Epidermal melanocyte (primary cell): ENCODE results near the gene PKP4.

Experiments used
- DNase-seq: peaks from one replicate; pipeline ENCODE4 v3.0.0; 2011; ENCODE audit warnings: low spot score; ENCODE audit not compliant: insufficient read length

Gene PKP4

DNA sequence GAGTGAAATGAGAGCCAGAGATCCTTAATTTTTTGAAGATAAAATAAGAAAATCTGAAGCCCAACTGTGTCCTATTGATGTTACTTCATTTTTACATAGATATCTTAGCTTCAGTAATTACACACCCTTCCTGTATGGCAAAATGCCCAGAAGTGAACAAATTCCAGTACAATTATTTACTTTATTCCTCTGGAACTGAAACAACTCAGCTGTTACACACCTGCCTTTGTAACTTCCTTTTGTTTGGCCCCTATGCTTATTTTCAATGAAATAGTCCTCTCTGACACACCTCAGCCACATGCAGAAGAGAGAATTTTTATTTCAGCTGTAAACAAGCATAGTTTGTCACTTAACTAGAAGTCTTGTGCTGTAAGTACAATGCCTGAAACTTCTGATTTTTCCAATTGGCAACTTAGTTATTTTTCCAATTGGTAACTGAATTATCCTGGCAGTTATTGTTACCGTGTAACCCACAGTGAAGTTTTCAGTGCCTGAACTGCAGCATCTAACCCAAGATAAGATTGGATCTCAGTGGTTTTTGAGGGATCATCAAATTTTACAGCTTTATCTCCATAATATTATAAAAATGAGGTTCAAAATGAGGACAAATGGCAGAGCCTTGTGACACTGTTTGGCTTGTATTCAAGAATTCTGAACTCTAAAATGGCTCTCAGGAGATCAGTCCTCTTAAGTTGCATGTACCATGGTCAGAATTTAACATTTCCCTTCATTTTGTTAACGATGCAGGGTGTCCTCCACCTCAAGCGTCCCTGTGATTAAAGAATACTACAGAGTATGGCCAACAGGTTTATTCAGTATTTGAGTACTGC, 82.6 kb downstream of the PKP4 start:
- no peak for DNase-seq

GRCh38 chr2:158542577-158542976, 85.8 kb downstream of the PKP4 start:
- DNase-seq, result no peak

DNA sequence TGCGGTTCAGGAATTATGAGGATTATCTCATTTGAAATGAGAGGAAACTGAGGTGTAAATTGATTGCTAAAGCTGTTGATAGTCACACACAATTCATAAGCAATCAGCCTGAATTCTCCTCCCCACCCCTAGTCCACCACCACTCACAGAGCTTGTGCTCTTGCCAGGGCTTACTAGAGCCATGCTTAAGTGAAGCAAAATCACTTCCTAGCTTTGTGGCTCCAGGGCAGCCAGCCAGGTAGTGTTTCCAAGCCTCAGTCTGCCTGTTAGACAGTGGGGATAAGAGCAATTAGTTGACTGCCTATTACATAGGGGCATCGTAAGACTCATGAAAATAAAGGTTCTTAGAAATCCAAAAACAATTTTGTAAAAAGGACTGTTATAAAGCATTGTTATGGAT, 87.2 kb downstream of the PKP4 start:
- no peak for DNase-seq

DNA sequence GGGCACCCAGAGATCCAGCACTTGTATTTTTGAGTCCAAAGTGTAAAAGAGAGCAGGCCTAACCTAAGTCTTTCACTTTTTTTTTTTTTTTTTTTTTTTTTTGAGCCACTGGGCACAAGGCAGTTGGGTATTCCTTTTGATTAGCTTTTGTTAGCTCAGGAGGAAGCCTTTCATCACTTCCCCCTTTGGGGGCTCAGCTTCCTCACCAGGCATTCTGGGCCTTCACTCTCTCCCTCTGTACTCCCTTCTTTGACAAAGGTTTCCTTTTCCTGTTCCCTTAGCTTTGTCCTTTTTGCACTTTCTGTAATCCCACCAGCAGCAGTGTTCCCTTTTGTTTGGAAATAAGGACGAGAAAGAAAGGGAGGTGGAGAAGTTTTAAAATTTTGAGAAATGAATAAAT, 88.2 kb downstream of the PKP4 start:
- DNase-seq, result no peak

DNA sequence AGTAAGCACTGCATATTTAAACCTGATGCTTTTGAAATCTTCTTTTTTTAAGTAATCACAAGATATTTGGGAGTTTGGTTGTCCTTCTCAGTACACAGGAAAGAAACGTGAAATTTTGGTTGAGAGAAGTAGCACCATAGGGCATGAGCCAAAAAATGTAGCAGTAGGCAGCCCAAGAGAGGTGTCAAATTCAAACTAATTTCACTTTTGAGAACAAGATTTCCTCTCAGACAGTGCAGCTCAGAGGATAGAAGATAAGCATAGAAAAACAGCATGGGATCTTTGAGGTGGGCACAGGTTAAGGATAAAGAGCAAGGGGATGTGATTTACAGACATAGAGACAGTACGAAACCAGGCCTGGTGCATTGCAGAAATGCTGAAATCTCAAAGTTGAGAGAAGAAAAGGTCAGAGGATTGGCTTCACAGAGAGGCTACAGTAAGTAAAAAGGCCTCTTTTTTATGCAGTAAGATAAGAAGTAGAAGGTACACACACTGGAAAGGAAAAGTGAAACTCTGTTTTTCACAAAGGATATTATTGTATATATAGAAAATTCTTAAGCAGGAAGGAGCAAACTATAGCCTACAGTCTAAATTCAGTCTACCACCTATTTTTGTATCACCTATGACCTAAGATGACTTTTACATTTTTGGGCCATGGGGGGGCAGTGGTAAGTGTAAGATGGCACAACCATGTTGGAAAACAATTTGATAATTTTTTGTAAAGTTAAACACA, 89.8 kb downstream of the PKP4 start:
- DNase-seq, result no peak

GRCh38 chr2:158553257-158553656, 96.5 kb downstream of the PKP4 start:
- DNase-seq, result no peak

DNA sequence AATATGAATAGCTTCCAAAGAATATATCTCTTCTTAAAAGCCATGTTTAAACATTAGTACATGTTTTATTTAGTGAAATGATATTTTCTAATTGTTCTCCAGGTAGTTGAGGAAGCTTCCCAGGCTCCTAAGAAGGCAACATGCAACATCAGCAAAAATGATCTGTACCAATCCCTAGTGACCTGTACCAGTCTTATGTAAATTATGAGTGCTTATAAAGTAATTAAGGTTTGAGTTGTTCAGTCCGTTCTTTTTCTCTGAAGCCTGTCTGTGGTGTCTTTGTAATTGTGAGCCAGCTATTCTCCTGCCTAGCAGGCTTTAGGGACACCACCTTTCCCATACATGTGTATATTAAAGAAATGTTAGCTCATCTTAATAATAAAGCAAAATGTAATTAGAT, 98.2 kb downstream of the PKP4 start:
- no peak for DNase-seq

GRCh38 chr2:158556124-158556523, 99.4 kb downstream of the PKP4 start:
- DNase-seq, result no peak

DNA sequence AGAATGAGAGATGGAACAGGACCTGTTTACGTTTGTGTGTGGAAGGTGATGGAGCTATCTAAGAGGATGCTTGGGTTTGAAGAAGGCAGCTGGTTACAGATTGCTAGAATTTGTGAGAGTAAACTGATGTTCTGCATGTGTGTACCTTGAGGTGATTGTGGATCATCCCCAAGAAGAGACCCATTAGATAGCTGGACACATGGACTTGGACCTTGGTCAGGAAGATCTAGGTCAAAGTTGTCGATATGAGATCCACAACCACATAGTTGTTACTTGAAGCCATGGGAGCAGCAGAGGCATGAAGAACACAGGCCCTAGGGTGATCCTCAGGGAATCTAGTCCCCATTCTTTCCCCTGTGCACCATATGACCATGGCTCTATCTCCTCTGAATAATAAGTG, 101.0 kb downstream of the PKP4 start:
- no peak for DNase-seq

DNA sequence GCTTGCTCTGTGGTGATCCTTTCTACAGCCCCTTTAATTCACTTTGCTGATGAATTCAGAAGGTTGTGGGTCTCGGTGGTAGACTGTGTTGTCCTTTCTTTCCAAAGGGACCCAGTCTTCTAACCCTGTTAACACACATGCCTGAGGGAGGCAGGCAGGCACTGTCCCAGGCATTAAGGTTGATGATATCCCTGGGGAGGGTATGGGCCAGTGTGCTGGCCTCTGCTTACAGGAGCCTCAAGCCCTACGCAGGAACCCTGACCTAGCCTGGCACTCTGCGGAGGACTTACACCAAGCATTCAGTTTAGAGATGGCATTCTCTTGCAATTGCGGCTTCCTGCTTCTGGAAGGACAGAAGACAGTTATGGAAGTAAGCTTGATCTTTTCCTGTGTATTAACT, 102.5 kb downstream of the PKP4 start:
- no peak for DNase-seq

GRCh38 chr2:158560259-158560658, 103.5 kb downstream of the PKP4 start:
- DNase-seq, result no peak

- DNase-seq, result no peak
These were observed 104.3 kb downstream of the PKP4 start for GRCh38 chr2:158561054-158561453.

DNA sequence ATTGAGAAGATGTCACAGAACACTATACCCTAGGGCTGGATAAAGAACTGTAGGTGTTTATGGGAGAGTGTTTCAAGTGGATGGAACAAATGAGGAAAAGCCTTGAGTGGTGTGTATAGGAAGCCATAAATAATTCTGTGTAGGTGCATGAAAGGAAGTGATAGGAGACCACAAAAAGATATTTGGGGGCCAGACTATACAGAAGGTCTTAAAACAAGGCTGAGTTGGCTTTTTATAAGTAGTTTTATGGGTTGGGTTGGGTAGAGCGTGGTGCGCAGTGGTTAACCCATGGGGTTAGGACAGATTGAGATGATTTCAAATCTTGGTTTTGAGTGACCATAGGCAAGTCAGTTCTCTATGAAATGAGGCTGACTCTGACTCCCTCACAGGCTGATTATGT, 110.5 kb downstream of the PKP4 start:
- DNase-seq, result no peak

- DNase-seq, result no peak
These were observed 112.5 kb downstream of the PKP4 start for GRCh38 chr2:158569284-158569683.

GRCh38 chr2:158570869-158571268, 114.1 kb downstream of the PKP4 start:
- DNase-seq, result no peak

DNA sequence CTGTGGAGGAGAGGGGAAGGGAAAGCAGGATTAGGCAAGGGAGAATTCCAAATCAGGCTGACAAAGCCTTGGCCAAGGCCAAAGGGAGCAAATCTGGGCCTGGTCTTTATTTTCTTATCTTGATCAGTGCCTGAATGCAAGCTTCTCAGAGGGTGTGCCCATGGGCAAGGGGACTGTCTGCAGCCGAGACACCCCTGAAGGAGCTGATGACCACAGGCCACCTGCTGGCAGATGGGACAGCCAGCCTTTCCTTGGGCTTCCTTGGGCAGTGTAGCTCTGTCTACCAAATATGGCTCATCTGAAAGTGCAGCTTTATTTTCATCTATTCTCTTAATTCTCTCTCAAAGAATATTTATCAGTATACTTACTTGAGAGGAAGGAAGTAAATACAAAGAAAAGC, 117.0 kb downstream of the PKP4 start:
- no peak for DNase-seq

- DNase-seq, result no peak
These were observed 118.4 kb downstream of the PKP4 start for GRCh38 chr2:158575051-158575635.

DNA sequence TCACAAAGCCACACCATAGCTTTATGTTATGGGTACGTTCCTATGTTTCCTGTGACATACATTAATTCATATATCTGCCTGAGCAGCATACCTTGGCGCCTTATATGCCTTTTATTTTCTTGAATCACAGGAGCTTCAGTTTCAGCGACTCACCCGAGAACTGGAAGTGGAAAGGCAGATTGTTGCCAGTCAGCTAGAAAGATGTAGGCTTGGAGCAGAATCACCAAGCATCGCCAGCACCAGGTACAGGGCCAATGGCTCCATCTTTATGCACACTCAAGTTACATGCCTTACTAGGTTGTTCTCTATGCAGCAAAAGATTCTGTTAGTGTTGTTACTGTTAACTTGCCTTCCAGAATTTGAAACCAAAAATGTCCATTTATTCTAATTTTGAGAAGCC, 120.4 kb downstream of the PKP4 start:
- no peak for DNase-seq

- DNase-seq, result no peak
These were observed 122.1 kb downstream of the PKP4 start for GRCh38 chr2:158578703-158579330.

DNA sequence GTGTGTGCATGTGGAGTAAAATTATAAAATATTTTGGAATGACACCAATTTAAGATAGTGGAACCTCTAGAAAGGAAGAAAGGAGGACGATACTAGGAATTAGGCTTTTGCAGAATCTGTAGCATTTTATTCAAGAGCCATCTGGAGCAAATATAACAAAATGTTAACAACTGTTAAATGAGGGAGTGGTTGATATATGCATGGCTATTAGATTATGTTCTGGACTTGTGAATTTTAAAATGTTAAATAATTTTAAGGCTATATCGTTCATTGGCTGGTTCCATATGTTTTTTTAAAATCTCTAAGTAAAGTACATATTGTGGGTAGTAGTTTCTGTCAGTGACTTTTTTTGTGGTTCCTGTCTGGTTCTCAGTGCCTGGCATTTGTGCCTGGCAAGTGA, 123.2 kb downstream of the PKP4 start:
- no peak for DNase-seq

DNA sequence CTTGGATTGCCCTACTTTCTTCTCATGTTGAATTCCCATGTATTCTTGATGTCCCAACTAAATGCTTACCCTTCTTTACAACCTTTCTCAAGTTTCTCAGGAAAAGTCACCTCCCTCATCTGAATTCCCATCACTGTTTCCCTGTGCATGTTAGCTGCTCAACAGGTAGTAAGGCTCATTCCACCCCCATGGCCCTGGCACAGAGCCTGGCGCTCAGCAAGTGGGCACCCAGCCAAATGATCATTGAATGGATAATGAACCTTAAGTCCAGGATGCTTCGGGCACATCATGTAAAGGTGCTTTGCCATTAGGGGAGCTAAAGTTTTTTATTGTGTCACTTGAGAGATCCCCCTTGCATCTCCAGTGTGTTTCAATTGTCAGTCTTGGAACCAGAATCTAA, 124.0 kb downstream of the PKP4 start:
- no peak for DNase-seq

DNA sequence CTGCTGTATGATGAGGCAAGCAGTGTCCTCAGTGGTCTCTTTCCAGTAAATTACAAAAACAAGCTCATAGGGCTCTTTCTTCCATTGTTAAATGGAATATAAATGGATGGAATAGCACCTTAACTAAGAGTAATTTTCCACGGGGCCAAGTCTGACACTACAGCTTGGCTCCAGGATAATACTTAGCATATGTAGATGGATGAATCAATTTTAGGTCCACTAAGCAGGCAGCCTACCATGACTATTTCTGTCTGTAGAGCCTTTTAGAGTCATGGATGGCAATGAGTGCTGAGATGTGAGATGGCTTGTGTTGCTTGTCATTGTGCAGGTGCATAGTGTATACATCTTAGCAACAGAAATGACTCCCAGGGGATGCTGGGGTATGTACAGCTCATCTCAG, 125.9 kb downstream of the PKP4 start:
- no peak for DNase-seq
